Measurements from ENCODE around the gene SPCS1. TPM values are rescaled to one million over a fixed set of nuclear protein-coding genes. Genes with fewer than 3 reads are reported as not detected.

The SPCS1 gene
- total and polyA plus RNA-seq, 8 donors = 0.58 to 332 (median 84.8) TPM

GRCh38 chr3:52733256-52733891 lies 27.5 kb downstream of the SPCS1 start:
- intact Hi-C loops (cut with DNase I; ENCODE audit: low total_unique reads) = no loop called here
- H3K4me3 ChIP-seq = no peak overlapping the region
- peaks cover 4 to 21% (median 12%) of the 10 kb centered on the region in 4 donors for H3K9me3 ChIP-seq
- 86 to 94% (median 89%) methylated on average over 10 of the region's 10 CpGs for WGBS, 5 donors
- peaks cover 21 to 100% (median 95%) of the 10 kb centered on the region in 4 donors for H3K36me3 ChIP-seq
- TF ChIP-seq CTCF (IDR thresholded peaks at IDR 0.05) (no peak), POLR2A (IDR thresholded peaks at IDR 0.05) (no peak), POLR2AphosphoS5 (IDR thresholded peaks at IDR 0.05) (no peak), EP300 (IDR thresholded peaks at IDR 0.05) (no peak)
- no peaks in the 10 kb centered on the region for H3K4me1 ChIP-seq
- H3K27ac ChIP-seq = no peak overlapping the region
- DNase-seq = no peak
- H3K27me3 ChIP-seq = no peaks in the 10 kb centered on the region

- 37 to 59% (median 50%) methylated on average over 1 of the region's 1 CpG for WGBS, 5 donors
- no peak for DNase-seq
- no peaks in the 10 kb centered on the region for H3K27me3 ChIP-seq
- H3K4me1 ChIP-seq = no peaks in the 10 kb centered on the region
- no peak for TF ChIP-seq POLR2A (IDR thresholded peaks at IDR 0.05)
- no peak for TF ChIP-seq CTCF (IDR thresholded peaks at IDR 0.05)
- TF ChIP-seq EP300 (IDR thresholded peaks at IDR 0.05) = no peak
- TF ChIP-seq POLR2AphosphoS5 (IDR thresholded peaks at IDR 0.05) = no peak
- no peak overlapping the region for H3K27ac ChIP-seq
- H3K9me3 ChIP-seq = no peaks in the 10 kb centered on the region
- intact Hi-C loops (cut with DNase I; ENCODE audit: low total_unique reads) = loop anchor here (10.0 kb wide), 1 partner anchor 335 kb away; no protein-coding TSS in a partner anchor
- peaks cover 23 to 100% (median 99%) of the 10 kb centered on the region in 4 donors for H3K36me3 ChIP-seq
- no peak overlapping the region for H3K4me3 ChIP-seq
Observed at GRCh38 chr3:52739730-52740129, 33.8 kb downstream of the SPCS1 start.

GRCh38 chr3:52742418-52743041 lies 36.6 kb downstream of the SPCS1 start:
- intact Hi-C loops (cut with DNase I; ENCODE audit: low total_unique reads) = loop anchor here (10.0 kb wide), 1 partner anchor 332 kb away; no protein-coding TSS in a partner anchor

More at GRCh38 chr3:52742418-52743041, 36.6 kb downstream of the SPCS1 start:
- H3K4me1 ChIP-seq = no peaks in the 10 kb centered on the region
- peaks cover 40 to 100% (median 100%) of the 10 kb centered on the region in 4 donors for H3K36me3 ChIP-seq
- H3K4me3 ChIP-seq = no peak overlapping the region
- 45 to 85% (median 65%) methylated on average over 3 of the region's 3 CpGs for WGBS, 5 donors
- peak overlapping the region in 4 of 5 donors; percentile 19 to 43 (median 29) for H3K27ac ChIP-seq
- H3K27me3 ChIP-seq = no peaks in the 10 kb centered on the region
- TF ChIP-seq POLR2A (IDR thresholded peaks at IDR 0.05) (no peak), CTCF (IDR thresholded peaks at IDR 0.05) (peak in 3 of 7 experiments; percentile 6 to 60 (median 54))
- no peaks in the 10 kb centered on the region for H3K9me3 ChIP-seq
- DNase-seq = peak in 1 of 2 donors; percentile 60
